Heart left ventricle (tissue), 16 donors: ENCODE data around the gene NEK4. TPM values are rescaled to one million over a fixed set of nuclear protein-coding genes. Genes with fewer than 3 reads are reported as not detected.

Source experiments
- ATAC-seq, 4 donors: fragments of 200-7000 bp; cut with Tn5 transposase; one replicate each; pipeline ENCODE4 v1.9.1; 2020 to 2022; ENCODE audit warnings: moderate library complexity in 4 of 4, mild to moderate bottlenecking in 3 of 4, moderate number of reproducible peaks in 1 of 4
- DNase-seq, 5 donors: peaks; one replicate each; pipeline ENCODE4 v3.0.0-alpha.2; 2020
- H3K27ac ChIP-seq, 12 donors: fragments of 200-600 bp; sonication (generic) in 4 of 12; one replicate each; pipeline versions ENCODE4 v1.5.0 to v1.8.0; 2016 to 2022; ENCODE audit warnings: mild to moderate bottlenecking in 2 of 12
- H3K27me3 ChIP-seq, 9 donors: fragments of 200-600 bp; sonication (generic) in 2 of 9; one replicate each; pipeline versions ENCODE4 v1.5.1 to v1.8.0; 2016 to 2022; ENCODE audit warnings: mild to moderate bottlenecking in 3 of 9
- H3K36me3 ChIP-seq, 9 donors: fragments of 200-600 bp; sonication (generic) in 2 of 9; one replicate each; pipeline versions ENCODE4 v1.5.0 to v1.8.0; 2018 to 2022; ENCODE audit warnings: mild to moderate bottlenecking in 2 of 9
- H3K4me1 ChIP-seq, 12 donors: fragments of 200-600 bp; sonication (generic) in 4 of 12; one replicate each; pipeline versions ENCODE4 v1.5.0 to v1.8.0; 2016 to 2022; ENCODE audit warnings: mild to moderate bottlenecking in 3 of 12
- H3K4me3 ChIP-seq, 12 donors: fragments of 200-600 bp; sonication (generic) in 4 of 12; one replicate each; pipeline versions ENCODE4 v1.5.0 to v1.8.0; 2017 to 2022; ENCODE audit warnings: mild to moderate bottlenecking in 9 of 12, moderate library complexity in 4 of 12
- H3K9me3 ChIP-seq, 12 donors: fragments of 200-600 bp; sonication (generic) in 4 of 12; one replicate each; pipeline versions ENCODE4 v1.5.0 to v1.8.0; 2016 to 2022; ENCODE audit warnings: mild to moderate bottlenecking in 1 of 12
- POLR2A ChIP-seq, 2 donors: fragments of 450-650 bp; IDR thresholded peaks; one replicate each; pipeline ENCODE4 v1.6.1; 2017; ENCODE audit warnings: antibody characterized with exemption in 2 of 2, mild to moderate bottlenecking in 2 of 2, moderate library complexity in 2 of 2
- WGBS, 4 donors: extraction: QIAGEN DNeasy Blood & Tissue Kit in 2 of 4; methylation state at CpG; one replicate each; pipeline versions ENCODE4 v1.1.5 to v1.1.7; 2013 to 2018; 5-methylcytosine and 5-hydroxymethylcytosine counted together
- intact Hi-C, 10 donors: fragments of 100-400 bp; cut with DNase I; formaldehyde crosslinking; loops; one replicate each; pipeline versions ENCODE4 v1.11.1 to v1.14.2; 2022
- polyA plus RNA-seq, 2 donors: library from polyadenylated mRNA; stranded (reverse); fragments of 200-250 nt; gene quantifications; one replicate each; pipeline ENCODE4 v1.2.3, GENCODE V29; 2013
- total RNA-seq, 9 donors: library from RNA; depleted of rRNA in 2 of 9; stranded (reverse); fragments of >200 nt in 2 of 9; fragmentation: NEBNext Ultra II Directional in 3 of 9; extraction: Animal tissue kit (Norgen Biotek cat#: 25700) in 3 of 9; gene quantifications; one replicate each; pipeline versions ENCODE4 v1.1.0 to v1.2.4, GENCODE V29; 2016 to 2023
- TF ChIP-seq, protein P1 (sequence below), 12 donors: fragments of 200-600 bp; sonication (generic) in 4 of 12; IDR thresholded peaks; one replicate each; pipeline versions ENCODE4 v1.5.0 to v1.8.0; 2018 to 2022; ENCODE audit warnings: antibody characterized with exemption in 12 of 12, mild to moderate bottlenecking in 5 of 12
- donor health status: ischemic (EF 13 %, LVEDD 7.1; RV severe dilation, severe dysfunction).
- donor health status: healthy with polysubstance abuse.
- donor health status: DM: no; HTN: yes; CAD: no.
- donor health status: DM: no; HTN: no; CAD: no.
- donor health status: ischemic (EF 25% LVEDD 6.9; RV normal size, moderate dysfunction).
- donor health status: ischemic (EF 25% LVEDD 5.7; RV mildly dilated, moderate dysfunction).
- donor health status: healthy.
- donor health status: DM: yes; HTN: yes; CAD: no.
- donor health status: ischemic (EF 35%, LVEDD 5.7; RV mildly dilated, moderate dysfunction).
- donor health status: nonischemic (EF 11% LVEDD 7.7; RV severe dilation, severe dysfunction).
- donor health status: DM: yes; HTN: yes; CAD: no.
- donor health status: PGD.
- donor health status: ischemic (EF 29% LVEDD 5.4; RV normal size, mild dysfunction).
- donor health status: nonischemic (EF 23%, LVEDD 6.1; RV moderate dilation, normal function).

NEK4 gene
- total and polyA plus RNA-seq, 11 donors: 2.7 to 21.5 (median 14.6) TPM

DNA sequence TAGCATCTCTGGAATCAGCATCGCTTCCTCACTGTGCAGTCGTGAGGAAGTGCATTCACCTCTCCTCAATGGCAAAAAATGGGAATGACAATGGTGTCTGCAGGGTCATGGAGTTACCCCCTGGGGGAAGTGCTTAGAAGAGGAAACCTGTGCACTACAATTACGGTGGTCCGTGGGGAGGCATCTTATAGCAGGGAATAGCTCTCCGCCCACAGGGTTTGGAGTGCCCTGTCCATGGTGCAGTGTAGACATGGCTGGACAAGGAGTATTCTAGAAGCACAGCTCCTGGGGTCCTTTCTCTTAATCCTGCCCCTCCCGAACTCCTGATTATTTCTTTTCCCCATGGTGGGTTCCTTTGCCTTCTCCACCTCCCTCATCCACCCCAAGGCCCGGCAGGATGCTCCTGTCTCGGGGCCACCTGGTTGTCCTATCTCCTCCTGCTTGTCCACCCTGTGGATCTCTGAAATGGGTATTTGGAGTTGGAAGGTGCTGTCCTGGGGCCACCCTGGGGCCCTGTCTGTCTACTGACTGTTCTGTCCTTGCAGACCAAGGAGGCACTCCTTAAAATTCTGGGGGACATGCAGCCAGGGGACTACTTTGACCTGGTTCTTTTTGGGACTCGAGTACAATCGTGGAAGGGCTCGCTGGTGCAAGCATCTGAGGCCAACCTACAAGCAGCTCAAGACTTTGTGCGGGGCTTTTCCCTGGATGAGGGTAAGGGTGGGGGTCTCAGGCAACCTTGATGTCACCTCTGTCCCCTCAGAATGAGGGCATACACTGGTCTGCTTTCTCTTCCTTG is 11.9 kb upstream of the NEK4 start:
- no peak for TF ChIP-seq POLR2A (IDR thresholded peaks at IDR 0.05)
- TF ChIP-seq, protein P1, sequence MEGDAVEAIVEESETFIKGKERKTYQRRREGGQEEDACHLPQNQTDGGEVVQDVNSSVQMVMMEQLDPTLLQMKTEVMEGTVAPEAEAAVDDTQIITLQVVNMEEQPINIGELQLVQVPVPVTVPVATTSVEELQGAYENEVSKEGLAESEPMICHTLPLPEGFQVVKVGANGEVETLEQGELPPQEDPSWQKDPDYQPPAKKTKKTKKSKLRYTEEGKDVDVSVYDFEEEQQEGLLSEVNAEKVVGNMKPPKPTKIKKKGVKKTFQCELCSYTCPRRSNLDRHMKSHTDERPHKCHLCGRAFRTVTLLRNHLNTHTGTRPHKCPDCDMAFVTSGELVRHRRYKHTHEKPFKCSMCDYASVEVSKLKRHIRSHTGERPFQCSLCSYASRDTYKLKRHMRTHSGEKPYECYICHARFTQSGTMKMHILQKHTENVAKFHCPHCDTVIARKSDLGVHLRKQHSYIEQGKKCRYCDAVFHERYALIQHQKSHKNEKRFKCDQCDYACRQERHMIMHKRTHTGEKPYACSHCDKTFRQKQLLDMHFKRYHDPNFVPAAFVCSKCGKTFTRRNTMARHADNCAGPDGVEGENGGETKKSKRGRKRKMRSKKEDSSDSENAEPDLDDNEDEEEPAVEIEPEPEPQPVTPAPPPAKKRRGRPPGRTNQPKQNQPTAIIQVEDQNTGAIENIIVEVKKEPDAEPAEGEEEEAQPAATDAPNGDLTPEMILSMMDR (IDR thresholded peaks at IDR 0.05): no peak
- Histone ChIP-seq H3K36me3 (no peaks in the 10 kb centered on the region), H3K27me3 (peaks cover 0 to 2% (median 0%) of the 10 kb centered on the region in 9 donors), H3K27ac (no peak overlapping the region), H3K9me3 (no peaks in the 10 kb centered on the region), H3K4me3 (no peak overlapping the region), H3K4me1 (peaks cover 0 to 8% (median 0%) of the 10 kb centered on the region in 12 donors)
- DNase-seq: peak in 2 of 5 donors; percentile 8 to 16
- 68 to 72% (median 70%) methylated on average over 12 of the region's 12 CpGs for WGBS, 4 donors
- ATAC-seq: no peak
- intact Hi-C loops: no loop called here

DNA sequence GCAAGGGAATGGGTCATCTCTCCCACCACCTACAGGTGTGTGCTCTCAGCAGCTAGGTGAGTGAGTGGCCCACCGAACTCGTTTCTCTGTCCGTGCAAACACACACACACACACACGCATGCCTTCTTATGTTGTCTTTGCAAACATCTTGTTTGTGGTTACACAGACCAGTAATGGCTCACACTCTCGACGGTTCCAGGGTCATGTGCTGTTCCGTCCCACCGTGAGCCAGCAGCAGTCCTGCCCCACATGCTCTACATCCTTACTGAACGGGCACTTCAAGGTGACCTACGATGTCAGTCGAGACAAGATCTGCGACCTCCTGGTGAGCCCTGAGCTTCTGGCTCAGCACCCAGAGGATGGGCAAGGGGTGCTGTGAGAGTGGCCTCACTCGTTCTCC is 11.0 kb upstream of the NEK4 start:
- intact Hi-C loops: no loop called here

DNA sequence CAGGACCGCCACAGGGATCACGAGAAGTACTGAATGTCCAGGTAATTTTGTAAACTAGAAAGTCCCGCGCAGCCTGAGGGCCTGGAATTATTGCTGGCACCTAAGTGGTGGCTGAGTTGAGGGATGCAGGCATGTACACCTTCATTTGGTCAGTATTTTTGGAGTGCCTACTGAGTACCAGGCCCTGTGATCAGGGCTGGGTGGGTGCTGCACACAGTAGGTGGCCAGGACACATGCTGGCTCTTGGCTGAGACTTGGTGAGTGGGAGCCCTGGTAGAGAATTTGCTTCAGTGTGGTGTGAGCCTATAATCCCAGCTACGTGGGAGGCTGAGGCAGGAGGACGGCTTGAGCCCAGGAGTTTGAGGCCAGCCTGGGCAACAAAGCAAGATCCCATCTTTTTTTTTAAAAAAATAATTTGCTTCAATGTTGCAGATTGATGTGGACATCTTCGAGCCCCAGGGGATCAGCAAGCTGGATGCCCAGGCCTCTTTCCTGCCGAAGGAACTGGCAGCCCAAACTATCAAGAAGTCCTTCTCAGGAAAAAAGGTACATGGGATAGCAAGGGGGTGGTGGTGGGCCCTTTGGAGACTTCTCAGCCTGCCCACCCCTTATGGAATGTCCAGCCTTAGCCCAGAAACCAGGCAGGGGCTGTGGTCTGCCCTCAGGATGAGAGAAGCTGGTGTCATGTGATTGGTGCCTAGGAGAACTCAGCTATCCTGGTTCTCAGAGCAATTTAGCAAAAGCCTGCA is 9.3 kb upstream of the NEK4 start:
- TF ChIP-seq POLR2A (IDR thresholded peaks at IDR 0.05): no peak
- TF ChIP-seq, protein P1 (IDR thresholded peaks at IDR 0.05): no peak
- DNase-seq: peak in 1 of 5 donors; percentile 3

More for the DNA sequence above, 11.0 kb upstream of the NEK4 start:
- H3K4me3 ChIP-seq: no peak overlapping the region
- ATAC-seq (no peak), DNase-seq (peak in 1 of 5 donors; percentile 3)
- no peaks in the 10 kb centered on the region for H3K36me3 ChIP-seq
- peaks cover 0 to 8% (median 0%) of the 10 kb centered on the region in 12 donors for H3K4me1 ChIP-seq
- no peak for TF ChIP-seq POLR2A (IDR thresholded peaks at IDR 0.05)
- TF ChIP-seq, protein P1 (IDR thresholded peaks at IDR 0.05): no peak
- H3K9me3 ChIP-seq: no peaks in the 10 kb centered on the region
- no peak overlapping the region for H3K27ac ChIP-seq
- peaks cover 0 to 2% (median 0%) of the 10 kb centered on the region in 9 donors for H3K27me3 ChIP-seq
- WGBS, 4 donors: 64 to 73% (median 72%) methylated on average over 13 of the region's 13 CpGs

More for the DNA sequence above, 9.3 kb upstream of the NEK4 start:
- intact Hi-C loops: loop anchor here in 4 of 10 donors (10.0 kb wide), 3 partner anchors 115 to 295 kb away; partner anchors contain the start of gene STIMATE (in 1 of the 4)
- H3K4me1 ChIP-seq: peaks cover 0 to 16% (median 0%) of the 10 kb centered on the region in 12 donors
- H3K27ac ChIP-seq: peak overlapping the region in 1 of 12 donors; percentile 12
- no peaks in the 10 kb centered on the region for H3K9me3 ChIP-seq
- H3K4me3 ChIP-seq: no peak overlapping the region
- peaks cover 0 to 2% (median 0%) of the 10 kb centered on the region in 9 donors for H3K27me3 ChIP-seq
- WGBS, 4 donors: 81 to 89% (median 83%) methylated on average over 6 to 8 of the region's 8 CpGs
- no peaks in the 10 kb centered on the region for H3K36me3 ChIP-seq
- no peak for ATAC-seq
